Adipocyte (in vitro differentiated cells): ENCODE data around the gene TPK1.

Experiments used
- DNase-seq: peaks from one replicate; pipeline ENCODE4 v3.0.0-alpha.2; 2015; ENCODE audit warnings: low read depth
- H3K27me3 ChIP-seq: replicated peaks from 2 replicates; pipeline ENCODE4 v1.7.0; 2013; ENCODE audit warnings: mild to moderate bottlenecking, low read length, moderate library complexity; ENCODE audit not compliant: control insufficient read depth, insufficient read depth
- H3K36me3 ChIP-seq: 2 replicates; pipeline ENCODE4 v1.7.0; 2013; ENCODE audit warnings: low read length, mild to moderate bottlenecking, moderate library complexity; ENCODE audit not compliant: control insufficient read depth, insufficient read depth, severe bottlenecking
- H3K4me1 ChIP-seq: 2 replicates; pipeline ENCODE4 v1.7.0; 2013; ENCODE audit warnings: mild to moderate bottlenecking, low read length, moderate library complexity; ENCODE audit not compliant: control insufficient read depth, insufficient read depth
- H3K4me3 ChIP-seq: 2 replicates; pipeline ENCODE4 v1.7.0; 2013; ENCODE audit warnings: mild to moderate bottlenecking, low read length, moderate library complexity
- H3K9ac ChIP-seq: 2 replicates; pipeline ENCODE4 v1.7.0; 2013; ENCODE audit warnings: mild to moderate bottlenecking, low read length, moderate library complexity
- H3K9me3 ChIP-seq: 2 replicates; pipeline ENCODE4 v1.7.0; 2013; ENCODE audit warnings: mild to moderate bottlenecking, low read length, moderate library complexity; ENCODE audit not compliant: control insufficient read depth

The TPK1 gene

DNA sequence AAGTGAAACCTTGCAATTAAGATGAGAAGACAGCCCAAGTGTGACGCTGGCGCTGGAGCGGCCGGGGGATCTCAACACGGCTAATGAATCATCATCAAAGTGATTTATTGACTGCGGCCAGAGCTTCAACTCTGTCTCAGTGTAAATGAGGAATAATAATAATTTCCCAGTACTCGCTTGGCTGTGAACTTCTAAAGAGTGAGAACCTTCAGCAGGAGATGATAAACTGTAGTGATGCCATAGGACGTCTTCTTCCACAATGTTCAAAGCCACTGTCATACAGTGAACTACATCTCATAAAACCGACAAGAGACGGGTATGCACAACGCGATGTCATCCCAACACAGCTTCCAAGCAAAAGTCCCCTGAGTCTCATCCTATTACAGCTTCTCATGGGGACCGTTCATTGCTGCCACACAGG lies 308.8 kb downstream of the TPK1 start:
- H3K9ac ChIP-seq = no peak overlapping the region

GRCh38 chr7:144525956-144526355 lies 309.9 kb downstream of the TPK1 start:
- Histone ChIP-seq H3K9me3 (no peaks in the 10 kb centered on the region), H3K4me3 (no peak overlapping the region), H3K36me3 (no peaks in the 10 kb centered on the region), H3K27me3 (no peaks in the 10 kb centered on the region), H3K4me1 (no peaks in the 10 kb centered on the region), H3K9ac (no peak overlapping the region)
- DNase-seq = no peak

More for the DNA sequence above, 308.8 kb downstream of the TPK1 start:
- no peaks in the 10 kb centered on the region for H3K4me1 ChIP-seq
- no peaks in the 10 kb centered on the region for H3K36me3 ChIP-seq
- no peaks in the 10 kb centered on the region for H3K9me3 ChIP-seq
- no peak overlapping the region for H3K4me3 ChIP-seq
- no peak for DNase-seq
- no peaks in the 10 kb centered on the region for H3K27me3 ChIP-seq

DNA sequence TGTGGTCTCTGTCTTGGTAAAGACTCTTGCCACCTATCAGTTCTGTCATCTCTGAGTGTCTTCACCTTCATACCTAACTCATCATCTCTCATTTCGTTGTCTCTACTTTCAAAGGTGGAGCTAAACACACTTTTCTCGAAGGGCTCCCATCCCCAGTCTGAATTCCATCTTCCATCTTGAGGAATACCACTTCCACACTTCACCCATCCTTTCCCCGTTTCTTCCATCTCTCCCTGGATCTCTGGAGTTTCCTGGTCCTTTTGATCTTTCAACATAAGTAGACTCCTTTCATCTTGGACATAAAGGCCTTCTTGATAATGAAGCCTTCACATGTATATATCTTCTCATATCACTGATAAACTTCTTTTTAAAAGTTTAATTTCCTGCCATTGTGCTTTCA lies 311.6 kb downstream of the TPK1 start:
- Histone ChIP-seq H3K4me1 (no peaks in the 10 kb centered on the region), H3K4me3 (no peak overlapping the region), H3K9me3 (no peaks in the 10 kb centered on the region), H3K36me3 (no peaks in the 10 kb centered on the region), H3K27me3 (no peaks in the 10 kb centered on the region), H3K9ac (no peak overlapping the region)
- no peak for DNase-seq

- H3K4me3 ChIP-seq = no peak overlapping the region
- H3K27me3 ChIP-seq = no peaks in the 10 kb centered on the region
- H3K4me1 ChIP-seq = no peaks in the 10 kb centered on the region
- no peak for DNase-seq
- no peaks in the 10 kb centered on the region for H3K36me3 ChIP-seq
- H3K9me3 ChIP-seq = no peaks in the 10 kb centered on the region
- no peak overlapping the region for H3K9ac ChIP-seq
Observed at GRCh38 chr7:144523621-144524020, 312.2 kb downstream of the TPK1 start.

GRCh38 chr7:144519925-144520324 lies 315.9 kb downstream of the TPK1 start:
- Histone ChIP-seq H3K4me3 (no peak overlapping the region), H3K36me3 (no peaks in the 10 kb centered on the region), H3K27me3 (no peaks in the 10 kb centered on the region), H3K9ac (no peak overlapping the region), H3K4me1 (no peaks in the 10 kb centered on the region), H3K9me3 (no peaks in the 10 kb centered on the region)
- DNase-seq = no peak

GRCh38 chr7:144518360-144518759 lies 317.5 kb downstream of the TPK1 start:
- H3K36me3 ChIP-seq = no peaks in the 10 kb centered on the region
- no peaks in the 10 kb centered on the region for H3K27me3 ChIP-seq
- no peak overlapping the region for H3K9ac ChIP-seq
- H3K9me3 ChIP-seq = no peaks in the 10 kb centered on the region
- no peaks in the 10 kb centered on the region for H3K4me1 ChIP-seq
- no peak overlapping the region for H3K4me3 ChIP-seq
- no peak for DNase-seq

DNA sequence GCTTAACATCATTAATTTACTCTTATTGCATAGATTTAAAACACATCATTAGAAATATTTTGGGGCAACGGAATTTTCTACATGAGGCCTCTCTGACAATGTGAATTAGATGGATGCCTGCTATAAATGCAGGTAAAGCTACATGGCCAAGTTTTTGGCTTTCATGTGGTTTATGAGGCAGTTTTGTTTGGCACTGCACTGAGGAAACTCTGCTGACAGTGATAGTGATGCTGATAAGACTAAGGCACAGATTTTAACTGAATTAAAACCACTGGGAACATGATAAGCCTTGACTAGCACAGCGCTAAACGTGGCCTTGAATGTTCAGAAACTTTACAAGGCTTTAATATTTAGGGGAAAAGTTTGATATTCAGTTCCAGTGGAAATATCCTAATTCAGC lies 318.1 kb downstream of the TPK1 start:
- H3K27me3 ChIP-seq = no peaks in the 10 kb centered on the region
- H3K9me3 ChIP-seq = no peaks in the 10 kb centered on the region
- no peak overlapping the region for H3K4me3 ChIP-seq
- no peaks in the 10 kb centered on the region for H3K36me3 ChIP-seq
- no peak for DNase-seq
- H3K9ac ChIP-seq = no peak overlapping the region
- no peaks in the 10 kb centered on the region for H3K4me1 ChIP-seq

GRCh38 chr7:144516729-144517525 lies 318.9 kb downstream of the TPK1 start:
- no peaks in the 10 kb centered on the region for H3K36me3 ChIP-seq
- H3K4me3 ChIP-seq = no peak overlapping the region
- H3K27me3 ChIP-seq = no peaks in the 10 kb centered on the region
- no peaks in the 10 kb centered on the region for H3K9me3 ChIP-seq
- no peaks in the 10 kb centered on the region for H3K4me1 ChIP-seq
- no peak for DNase-seq
- H3K9ac ChIP-seq = no peak overlapping the region

DNA sequence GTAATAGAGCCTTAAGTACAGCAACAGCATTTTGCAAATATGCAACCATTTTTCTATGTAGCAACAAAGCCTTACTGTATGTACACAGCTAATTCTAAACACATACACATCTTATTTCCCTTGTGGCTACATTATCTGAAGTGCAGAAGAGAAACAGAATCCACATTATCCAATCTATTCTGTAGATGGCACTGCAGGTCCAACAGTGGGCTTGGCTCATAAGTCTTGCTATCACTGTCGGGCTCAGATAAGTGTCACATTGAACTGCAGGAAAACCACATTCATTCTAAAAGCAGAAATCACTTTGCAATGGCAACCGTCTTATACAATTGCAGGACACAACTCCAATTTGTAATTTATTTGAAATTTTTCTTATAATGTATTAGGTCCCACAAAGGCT lies 322.5 kb downstream of the TPK1 start:
- Histone ChIP-seq H3K9me3 (no peaks in the 10 kb centered on the region), H3K36me3 (no peaks in the 10 kb centered on the region), H3K27me3 (no peaks in the 10 kb centered on the region), H3K4me3 (no peak overlapping the region), H3K4me1 (no peaks in the 10 kb centered on the region), H3K9ac (no peak overlapping the region)
- DNase-seq = no peak

DNA sequence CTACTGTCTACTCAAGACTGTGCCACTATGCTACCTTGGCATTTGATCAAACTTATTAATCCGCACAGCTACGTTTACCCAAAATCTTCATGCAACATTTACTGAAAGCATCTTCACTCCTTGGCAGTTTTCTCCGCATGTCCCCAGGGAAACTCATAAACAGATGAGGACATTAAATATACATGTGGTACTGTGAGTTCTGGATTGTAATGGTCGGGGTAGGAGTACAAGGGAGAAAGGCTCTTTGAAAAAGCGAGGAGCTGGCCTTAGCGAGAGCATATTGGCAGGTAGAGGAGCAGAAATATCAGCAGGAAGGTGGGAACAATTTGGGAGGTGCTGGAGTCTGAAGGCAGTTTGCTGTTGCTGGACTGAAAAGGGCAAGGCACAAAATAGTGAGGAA lies 325.2 kb downstream of the TPK1 start:
- Histone ChIP-seq H3K36me3 (no peaks in the 10 kb centered on the region), H3K4me1 (no peaks in the 10 kb centered on the region), H3K27me3 (no peaks in the 10 kb centered on the region), H3K4me3 (no peak overlapping the region), H3K9ac (no peak overlapping the region), H3K9me3 (peaks cover 3% of the 10 kb centered on the region)
- DNase-seq = no peak

DNA sequence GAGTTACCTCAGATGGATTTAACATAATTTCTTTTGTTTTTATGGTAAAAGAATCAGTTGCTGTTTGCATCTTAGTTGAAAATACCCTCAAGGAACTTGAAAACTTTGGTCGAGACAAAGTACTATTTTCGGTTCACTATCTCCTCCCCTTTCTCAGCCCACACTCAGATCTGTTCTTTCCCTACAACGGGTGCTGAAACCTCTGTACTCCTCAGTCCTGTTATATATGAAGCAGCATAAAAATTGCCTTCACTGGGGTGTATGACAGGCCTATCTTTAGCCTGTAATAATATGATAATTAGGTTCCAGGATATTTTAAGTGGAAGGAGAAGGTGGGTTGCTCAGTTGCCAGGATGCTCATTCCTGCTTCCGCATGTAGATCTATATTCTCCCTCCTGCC lies 327.2 kb downstream of the TPK1 start:
- no peaks in the 10 kb centered on the region for H3K27me3 ChIP-seq
- H3K4me1 ChIP-seq = no peaks in the 10 kb centered on the region
- H3K9me3 ChIP-seq = peaks cover 3% of the 10 kb centered on the region
- DNase-seq = no peak
- no peak overlapping the region for H3K4me3 ChIP-seq
- H3K9ac ChIP-seq = no peak overlapping the region
- no peaks in the 10 kb centered on the region for H3K36me3 ChIP-seq

DNA sequence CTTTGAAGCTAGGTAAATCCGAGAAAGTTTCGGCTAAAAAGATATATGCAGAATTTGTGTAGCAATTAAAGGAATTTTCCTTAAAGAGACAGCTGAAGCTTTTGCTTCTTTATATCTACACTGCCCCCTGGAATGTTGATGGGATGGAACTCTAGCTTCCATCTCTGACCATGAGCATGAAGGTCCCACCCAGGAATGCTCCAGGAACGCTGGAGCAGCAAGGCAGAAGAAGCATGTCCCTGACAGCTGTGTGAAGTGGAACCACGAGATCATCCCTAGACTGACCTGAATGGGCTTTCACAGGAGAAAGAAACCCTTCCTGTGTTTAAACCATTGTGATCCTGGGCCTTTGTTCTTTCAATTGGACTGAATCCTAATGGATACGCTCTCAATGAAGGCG lies 332.6 kb downstream of the TPK1 start:
- no peak for DNase-seq

More for the DNA sequence above, 332.6 kb downstream of the TPK1 start:
- no peaks in the 10 kb centered on the region for H3K36me3 ChIP-seq
- no peaks in the 10 kb centered on the region for H3K4me1 ChIP-seq
- no peaks in the 10 kb centered on the region for H3K27me3 ChIP-seq
- H3K4me3 ChIP-seq = no peak overlapping the region
- H3K9ac ChIP-seq = no peak overlapping the region
- peaks cover 3% of the 10 kb centered on the region for H3K9me3 ChIP-seq
